Measurements from ENCODE around the gene VEZT. TPM values are rescaled to one million over a fixed set of nuclear protein-coding genes. Genes with fewer than 3 reads are reported as not detected.
"Not testable (repeated sequence)": the region's sequence is repeated elsewhere in the genome, so short reads cannot be mapped to it uniquely, and the experiment has no call there.

VEZT gene
- total RNA-seq, 1 experiment from 2014 or later: 77.4 TPM

DNA sequence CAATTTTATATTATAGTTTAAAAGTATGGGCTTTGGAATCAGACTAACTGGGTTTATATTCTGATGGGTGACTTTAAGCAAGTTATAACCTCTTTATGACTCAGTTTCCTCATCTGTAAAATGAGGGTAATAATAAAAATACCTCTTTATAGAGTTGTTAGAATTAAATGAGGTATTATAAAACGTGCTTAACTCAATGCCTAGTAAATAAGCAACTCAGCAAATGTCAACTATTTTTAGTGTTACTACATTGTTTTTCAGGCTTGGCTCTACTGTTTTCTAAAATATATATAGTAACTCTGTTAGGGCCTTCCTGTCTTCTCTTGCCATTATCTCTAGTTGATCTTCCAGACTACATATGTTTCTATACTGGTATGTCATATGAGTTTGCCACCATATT, 20.5 kb downstream of the VEZT start:
- no peaks in the 10 kb centered on the region for H3K9me3 ChIP-seq
- no peaks in the 10 kb centered on the region for H3K27me3 ChIP-seq (replicated peaks; ENCODE audit: control insufficient read depth, insufficient read depth, low read length)
- intact Hi-C loops (cut with micrococcal nuclease; ENCODE audit: unreplicated experiment): no loop called here
- peaks cover 43% of the 10 kb centered on the region for H3K36me3 Mint-ChIP-seq (ENCODE audit: insufficient read depth, unreplicated experiment)
- no peak for TF ChIP-seq CTCF (IDR thresholded peaks at IDR 0.05; ENCODE audit: insufficient read depth in 1 of 2, low read depth in 1 of 2, low read length in 1 of 2, severe bottlenecking in 1 of 2, unreplicated experiment in 1 of 2)
- no peak overlapping the region for H3K4me3 ChIP-seq (ENCODE audit: low read depth, low read length)
- peaks cover 11% of the 10 kb centered on the region for H3K4me1 Mint-ChIP-seq (ENCODE audit: low read depth, unreplicated experiment)
- H3K4me3 Mint-ChIP-seq (ENCODE audit: unreplicated experiment): no peak overlapping the region
- H3K36me3 ChIP-seq (ENCODE audit: control insufficient read depth, insufficient read depth, low read length): no peaks in the 10 kb centered on the region
- no peak overlapping the region for H3K27ac Mint-ChIP-seq (ENCODE audit: unreplicated experiment)
- peaks cover 21% of the 10 kb centered on the region for H3K4me1 ChIP-seq
- no peaks in the 10 kb centered on the region for H3K9me3 Mint-ChIP-seq (ENCODE audit: unreplicated experiment)
- CTCF ChIA-PET: no interaction called here
- no peaks in the 10 kb centered on the region for H3K27me3 Mint-ChIP-seq (ENCODE audit: insufficient read depth, unreplicated experiment)
- BruUV-seq (replicated peaks): no TSS peak
- POLR2A ChIA-PET: no interaction called here
- no peak for DNase-seq

GRCh38 chr12:95239216-95239615, 21.6 kb downstream of the VEZT start:
- H3K27me3 Mint-ChIP-seq (ENCODE audit: insufficient read depth, unreplicated experiment): no peaks in the 10 kb centered on the region
- H3K9me3 Mint-ChIP-seq (ENCODE audit: unreplicated experiment): no peaks in the 10 kb centered on the region
- peaks cover 11% of the 10 kb centered on the region for H3K4me1 Mint-ChIP-seq (ENCODE audit: low read depth, unreplicated experiment)
- no TSS peak for BruUV-seq (replicated peaks)
- Histone ChIP-seq H3K4me1 (peaks cover 21% of the 10 kb centered on the region), H3K36me3 (ENCODE audit: control insufficient read depth, insufficient read depth, low read length) (no peaks in the 10 kb centered on the region), H3K4me3 (ENCODE audit: low read depth, low read length) (no peak overlapping the region), H3K27me3 (replicated peaks; ENCODE audit: control insufficient read depth, insufficient read depth, low read length) (no peaks in the 10 kb centered on the region), H3K9me3 (no peaks in the 10 kb centered on the region)
- ChIA-PET POLR2A (interaction anchor here (1.4 kb wide), 1 partner anchor 22 kb away, joined by 7 read pairs; the partner anchor contains the start of genes FGD6 and VEZT), CTCF (interaction anchor here (1.3 kb wide), 1 partner anchor 22 kb away, joined by 4 read pairs; the partner anchor contains the start of genes FGD6 and VEZT)
- TF ChIP-seq CTCF (IDR thresholded peaks at IDR 0.05; ENCODE audit: insufficient read depth in 1 of 2, low read depth in 1 of 2, low read length in 1 of 2, severe bottlenecking in 1 of 2, unreplicated experiment in 1 of 2): no peak
- peak in 1 of 2 experiments; percentile 23 for DNase-seq
- H3K4me3 Mint-ChIP-seq (ENCODE audit: unreplicated experiment): no peak overlapping the region
- H3K36me3 Mint-ChIP-seq (ENCODE audit: insufficient read depth, unreplicated experiment): peaks cover 54% of the 10 kb centered on the region
- intact Hi-C loops (cut with micrococcal nuclease; ENCODE audit: unreplicated experiment): no loop called here
- H3K27ac Mint-ChIP-seq (ENCODE audit: unreplicated experiment): peak overlapping the region; percentile 19

DNA sequence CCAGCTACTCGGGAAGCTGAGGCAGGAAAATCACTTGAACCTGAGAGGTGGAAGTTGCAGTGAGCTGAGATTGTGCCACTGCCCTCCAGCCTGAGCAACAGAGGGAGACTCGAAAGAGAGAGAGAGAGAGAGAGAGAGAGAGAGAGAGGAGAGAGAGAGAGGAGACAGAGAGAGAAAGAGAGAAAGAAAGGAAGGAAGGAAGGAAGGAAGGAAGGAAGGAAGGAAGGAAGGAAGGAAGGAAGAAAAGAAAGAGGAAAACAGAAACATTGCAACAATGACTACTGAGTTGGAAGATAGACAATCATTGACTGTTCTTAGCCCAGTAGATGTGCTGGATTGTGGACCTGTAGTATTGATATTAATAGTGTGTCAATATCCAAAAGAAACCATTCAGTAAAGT, 22.2 kb downstream of the VEZT start:
- ChIA-PET CTCF (interaction anchor here (1.3 kb wide), 1 partner anchor 22 kb away, joined by 4 read pairs; the partner anchor contains the start of genes FGD6 and VEZT), POLR2A (interaction anchor here (0.6 to 1.4 kb wide), 2 partner anchors 8 to 22 kb away, joined by 3 to 7 read pairs; partner anchors contain the start of genes FGD6 and VEZT)
- H3K4me3 Mint-ChIP-seq (ENCODE audit: unreplicated experiment); H3K36me3 ChIP-seq (ENCODE audit: control insufficient read depth, insufficient read depth, low read length); H3K27me3 Mint-ChIP-seq (ENCODE audit: insufficient read depth, unreplicated experiment); intact Hi-C loops (cut with micrococcal nuclease; ENCODE audit: unreplicated experiment); H3K9me3 ChIP-seq; DNase-seq; H3K27me3 ChIP-seq (replicated peaks; ENCODE audit: control insufficient read depth, insufficient read depth, low read length); BruUV-seq (replicated peaks); H3K4me3 ChIP-seq (ENCODE audit: low read depth, low read length); H3K9me3 Mint-ChIP-seq (ENCODE audit: unreplicated experiment): not testable (repeated sequence)
- peak overlapping the region; percentile 19 for H3K27ac Mint-ChIP-seq (ENCODE audit: unreplicated experiment)
- H3K4me1 ChIP-seq: peaks cover 21% of the 10 kb centered on the region
- H3K4me1 Mint-ChIP-seq (ENCODE audit: low read depth, unreplicated experiment): peaks cover 11% of the 10 kb centered on the region
- peaks cover 48% of the 10 kb centered on the region for H3K36me3 Mint-ChIP-seq (ENCODE audit: insufficient read depth, unreplicated experiment)

DNA sequence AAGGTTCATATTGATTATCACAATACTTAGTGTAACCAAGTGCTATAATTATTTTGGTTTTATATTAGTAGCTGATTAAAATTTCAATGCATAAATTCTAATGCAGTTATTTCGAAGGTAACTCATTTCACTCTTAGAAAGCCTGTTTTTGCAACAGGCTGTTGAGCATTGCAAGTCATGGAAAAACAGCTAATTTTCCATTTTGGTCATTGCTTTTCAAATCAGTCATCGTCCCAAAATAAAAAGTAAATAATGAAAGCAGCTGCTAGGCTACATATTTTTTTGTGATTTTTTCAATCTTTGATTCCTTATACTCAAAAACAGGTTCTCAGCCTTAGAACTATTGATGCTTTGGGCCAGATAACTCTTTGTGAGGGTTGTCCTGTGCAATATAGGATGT, 22.9 kb downstream of the VEZT start:
- TF ChIP-seq CTCF (IDR thresholded peaks at IDR 0.05; ENCODE audit: insufficient read depth in 1 of 2, low read depth in 1 of 2, low read length in 1 of 2, severe bottlenecking in 1 of 2, unreplicated experiment in 1 of 2): no peak
- intact Hi-C loops (cut with micrococcal nuclease; ENCODE audit: unreplicated experiment): no loop called here
- H3K9me3 ChIP-seq: no peaks in the 10 kb centered on the region
- H3K36me3 ChIP-seq (ENCODE audit: control insufficient read depth, insufficient read depth, low read length): no peaks in the 10 kb centered on the region
- no TSS peak for BruUV-seq (replicated peaks)
- no peak overlapping the region for H3K4me3 Mint-ChIP-seq (ENCODE audit: unreplicated experiment)
- POLR2A ChIA-PET: no interaction called here
- CTCF ChIA-PET: no interaction called here
- DNase-seq: no peak
- H3K4me1 ChIP-seq: peaks cover 21% of the 10 kb centered on the region
- H3K9me3 Mint-ChIP-seq (ENCODE audit: unreplicated experiment): no peaks in the 10 kb centered on the region
- no peaks in the 10 kb centered on the region for H3K27me3 Mint-ChIP-seq (ENCODE audit: insufficient read depth, unreplicated experiment)
- H3K27ac Mint-ChIP-seq (ENCODE audit: unreplicated experiment): no peak overlapping the region
- H3K4me3 ChIP-seq (ENCODE audit: low read depth, low read length): no peak overlapping the region
- peaks cover 11% of the 10 kb centered on the region for H3K4me1 Mint-ChIP-seq (ENCODE audit: low read depth, unreplicated experiment)
- H3K27me3 ChIP-seq (replicated peaks; ENCODE audit: control insufficient read depth, insufficient read depth, low read length): no peaks in the 10 kb centered on the region
- peaks cover 48% of the 10 kb centered on the region for H3K36me3 Mint-ChIP-seq (ENCODE audit: insufficient read depth, unreplicated experiment)

DNA sequence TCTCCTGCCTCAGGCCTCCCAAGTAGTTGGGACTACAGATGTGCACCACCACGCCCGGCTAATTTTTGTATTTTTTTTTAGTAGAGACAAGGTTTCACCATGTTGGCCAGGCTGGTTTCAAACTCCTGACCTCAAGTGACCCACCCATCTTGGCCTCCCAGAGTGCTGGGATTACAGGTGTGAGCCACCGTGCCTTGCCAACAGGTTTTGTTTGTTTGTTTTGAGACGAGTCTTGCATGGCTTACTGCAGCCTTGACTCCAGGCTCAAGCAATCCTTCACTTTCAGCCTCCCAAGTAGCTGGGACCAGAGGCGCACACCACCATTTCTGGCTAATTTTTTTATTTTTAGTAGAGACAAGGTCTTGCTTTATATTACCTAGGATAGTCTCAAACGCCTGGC, 23.5 kb downstream of the VEZT start:
- H3K36me3 Mint-ChIP-seq (ENCODE audit: insufficient read depth, unreplicated experiment): peaks cover 46% of the 10 kb centered on the region
- POLR2A ChIA-PET: not testable (repeated sequence)

More for the DNA sequence above, 23.5 kb downstream of the VEZT start:
- H3K27me3 ChIP-seq (replicated peaks; ENCODE audit: control insufficient read depth, insufficient read depth, low read length); intact Hi-C loops (cut with micrococcal nuclease; ENCODE audit: unreplicated experiment); CTCF ChIA-PET; H3K4me3 Mint-ChIP-seq (ENCODE audit: unreplicated experiment); H3K4me3 ChIP-seq (ENCODE audit: low read depth, low read length); BruUV-seq (replicated peaks); H3K9me3 ChIP-seq; H3K27me3 Mint-ChIP-seq (ENCODE audit: insufficient read depth, unreplicated experiment); H3K36me3 ChIP-seq (ENCODE audit: control insufficient read depth, insufficient read depth, low read length); DNase-seq; H3K27ac Mint-ChIP-seq (ENCODE audit: unreplicated experiment); H3K9me3 Mint-ChIP-seq (ENCODE audit: unreplicated experiment): not testable (repeated sequence)
- peaks cover 21% of the 10 kb centered on the region for H3K4me1 ChIP-seq
- peaks cover 11% of the 10 kb centered on the region for H3K4me1 Mint-ChIP-seq (ENCODE audit: low read depth, unreplicated experiment)
